HG02852 (cell line): ENCODE data around the gene MRPL41.
"Not testable (repeated sequence)": the region's sequence is repeated elsewhere in the genome, so short reads cannot be mapped to it uniquely, and the experiment has no call there.

ENCODE experiments used
- ATAC-seq: cut with Tn5 transposase; IDR thresholded peaks from one replicate; pipeline ENCODE4 v1.9.1; 2021; ENCODE audit warnings: mild to moderate bottlenecking, moderate library complexity; ENCODE audit not compliant: unreplicated experiment

MRPL41 gene

DNA sequence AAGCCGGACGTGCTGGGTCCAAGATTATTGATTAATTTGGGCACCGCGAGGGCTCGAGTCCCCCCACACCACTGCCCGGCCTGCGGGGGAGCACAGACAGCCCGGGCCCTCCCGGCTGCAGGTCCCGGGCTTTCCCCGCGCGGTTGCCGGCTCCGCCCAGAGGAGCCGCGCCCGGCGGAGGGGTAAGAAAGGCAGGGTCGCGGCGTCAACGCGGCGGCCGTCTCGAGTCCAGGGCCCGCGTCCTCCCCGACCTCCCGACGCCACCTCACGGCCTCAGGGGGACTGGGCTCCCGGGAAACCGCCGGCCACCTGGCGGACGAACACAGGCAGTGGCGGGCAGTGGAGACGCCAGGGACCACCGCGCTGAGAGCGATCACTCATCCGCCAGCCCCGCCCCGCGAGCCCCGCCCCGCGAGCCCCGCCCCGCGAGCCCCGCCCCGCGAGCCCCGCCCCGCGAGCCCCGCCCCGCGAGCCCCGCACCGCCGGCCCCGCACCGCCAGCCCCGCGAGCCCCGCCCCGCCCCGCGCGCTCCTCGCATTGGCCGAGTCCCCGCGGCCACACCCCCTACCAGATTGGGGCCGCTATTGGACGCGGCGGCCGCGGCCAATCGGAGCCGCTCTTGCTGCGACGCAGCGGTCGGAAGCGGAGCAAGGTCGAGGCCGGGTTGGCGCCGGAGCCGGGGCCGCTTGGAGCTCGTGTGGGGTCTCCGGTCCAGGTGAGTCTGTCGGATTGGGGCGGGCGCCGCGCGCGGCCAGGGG lies at the start of gene MRPL41:
MRPL41 (plus strand) TSS at position 616 of the 758 bp plus-strand sequence. CDS start 203 bp downstream, outside the sequence.
- ATAC-seq = peak; percentile 87

DNA sequence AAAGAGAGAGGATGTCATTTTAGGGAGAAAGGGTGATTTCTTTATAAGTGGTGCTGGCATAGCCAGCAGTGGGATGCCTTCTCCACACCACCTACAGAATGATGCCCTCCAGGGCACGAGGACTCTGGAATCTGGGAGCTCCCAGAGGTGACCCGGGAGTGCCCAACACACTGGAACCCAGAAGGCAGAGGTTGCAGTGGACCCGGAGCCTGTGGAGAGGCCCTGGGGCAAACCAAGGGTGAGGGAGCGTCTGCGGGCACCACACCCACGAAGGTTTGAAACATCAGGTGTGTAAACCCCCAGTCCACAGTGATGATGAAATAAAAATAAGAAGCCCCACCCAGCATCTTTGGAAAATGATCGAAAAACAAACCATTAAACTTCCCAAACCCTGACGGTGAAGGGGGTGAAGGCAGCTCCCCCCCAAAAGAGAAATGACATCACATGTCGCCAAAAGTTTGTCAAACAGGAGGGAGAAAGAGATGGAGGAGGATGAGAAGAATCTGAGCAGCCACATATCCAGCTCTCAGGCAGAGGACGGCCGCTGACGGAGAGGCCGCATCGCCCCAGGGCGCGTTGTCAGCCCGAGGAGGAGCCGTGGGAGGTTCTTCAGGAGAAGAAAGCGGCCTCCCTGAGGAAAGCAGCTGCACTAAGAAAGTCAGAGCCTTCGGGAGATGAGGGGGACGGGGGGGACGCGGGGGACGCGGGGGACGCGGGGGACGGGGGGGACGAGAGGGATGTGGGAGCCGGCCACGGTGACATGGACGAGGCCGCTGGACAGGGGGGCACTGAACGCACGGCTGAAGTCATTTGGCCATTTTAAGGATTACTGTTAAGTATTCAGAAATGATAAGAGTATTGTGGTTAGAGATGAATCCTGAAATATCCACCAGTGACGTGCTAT lies 49.4 kb upstream of the MRPL41 start:
- ATAC-seq = no peak

DNA sequence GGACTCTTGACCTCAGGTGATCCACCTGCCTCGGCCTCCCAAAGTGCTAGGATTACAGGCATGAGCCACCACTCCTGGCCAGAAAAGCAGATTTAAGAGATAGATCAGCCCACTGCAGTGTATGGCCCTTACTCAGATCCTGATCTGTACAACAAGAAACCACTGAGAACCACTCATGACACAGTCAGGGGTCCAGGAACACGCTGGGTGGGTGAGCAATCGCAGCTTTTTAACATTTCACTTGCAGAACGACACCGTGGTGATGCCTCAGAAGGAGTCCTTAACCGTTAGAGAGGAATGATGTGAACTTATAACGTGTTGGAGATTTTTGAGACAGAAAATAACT lies 47.3 kb upstream of the MRPL41 start:
- no peak for ATAC-seq

DNA sequence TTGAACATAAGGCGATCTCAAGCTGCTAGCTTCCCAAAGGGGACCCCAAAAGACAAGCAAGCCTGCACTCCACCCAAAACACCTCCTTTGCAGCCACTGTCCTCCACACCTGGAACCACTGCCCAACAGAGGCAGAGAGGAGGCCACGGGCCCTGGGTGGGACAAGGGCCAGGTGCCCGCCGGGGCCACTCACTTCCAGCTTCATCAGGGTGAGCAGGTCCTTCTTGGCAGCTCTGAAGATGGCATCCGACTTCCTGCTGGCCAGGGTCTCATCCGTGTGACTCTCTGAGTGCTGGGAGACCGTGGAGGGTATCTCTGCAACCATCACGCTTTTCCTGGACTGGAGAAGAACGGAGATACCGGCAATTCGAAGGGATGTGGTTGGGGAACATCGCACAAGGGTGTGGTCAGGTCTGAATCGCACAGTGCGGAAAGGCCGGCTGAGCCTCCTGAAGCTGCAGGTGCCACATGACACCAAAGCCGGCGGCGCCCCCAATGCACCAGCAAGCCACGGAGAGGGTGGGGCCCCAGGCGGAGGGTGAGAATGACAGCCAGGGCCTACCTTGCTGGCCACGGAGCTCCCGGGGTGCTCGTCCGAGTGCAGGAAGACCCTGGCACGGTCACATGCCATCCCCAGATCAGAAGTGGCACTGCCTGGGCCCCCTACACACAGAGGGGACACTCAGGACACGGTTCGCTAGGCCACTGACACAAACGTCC lies 46.1 kb upstream of the MRPL41 start:
- no peak for ATAC-seq

DNA sequence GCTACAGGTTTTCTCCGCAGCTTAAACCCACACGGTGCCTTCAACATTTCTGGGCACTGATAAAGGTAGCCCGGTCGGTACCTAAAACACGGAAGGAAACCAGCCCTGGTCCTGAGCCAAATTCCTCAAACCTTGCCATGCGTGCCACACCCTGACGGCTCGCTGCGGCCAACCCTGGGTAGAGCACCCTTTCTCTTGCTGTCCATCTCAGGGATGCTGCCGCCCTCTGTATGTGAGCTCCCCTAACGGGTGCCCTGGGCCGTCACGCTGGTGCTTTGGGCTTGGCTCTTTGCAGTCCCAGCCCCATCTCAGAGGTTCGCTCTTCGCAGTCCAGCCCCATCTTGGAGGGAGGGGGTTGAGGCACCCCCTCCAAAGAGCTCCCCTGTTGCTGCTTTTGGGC lies 45.4 kb upstream of the MRPL41 start:
- no peak for ATAC-seq

DNA sequence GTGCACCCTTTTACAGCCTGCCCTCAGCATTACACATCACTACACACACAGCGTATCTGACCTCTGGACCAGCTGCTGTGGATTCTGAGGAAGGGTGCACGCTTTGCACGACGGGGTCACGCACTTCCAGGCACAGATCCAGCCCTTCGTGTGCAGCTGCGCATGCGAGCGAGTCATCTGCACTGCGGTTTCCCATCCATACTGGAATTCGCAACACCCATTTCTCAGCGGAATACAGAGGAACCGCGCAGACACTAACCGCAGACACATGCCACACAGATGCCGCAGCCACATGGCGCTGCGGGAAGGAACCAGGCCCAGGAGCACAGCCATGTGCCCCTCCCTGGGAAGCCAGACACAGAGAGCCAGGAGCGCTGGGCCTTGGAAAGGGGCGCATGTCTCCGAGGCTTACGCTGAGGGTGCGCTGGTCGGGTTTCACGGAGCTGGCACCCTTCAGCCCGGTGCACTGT lies 44.9 kb upstream of the MRPL41 start:
- ATAC-seq = no peak

DNA sequence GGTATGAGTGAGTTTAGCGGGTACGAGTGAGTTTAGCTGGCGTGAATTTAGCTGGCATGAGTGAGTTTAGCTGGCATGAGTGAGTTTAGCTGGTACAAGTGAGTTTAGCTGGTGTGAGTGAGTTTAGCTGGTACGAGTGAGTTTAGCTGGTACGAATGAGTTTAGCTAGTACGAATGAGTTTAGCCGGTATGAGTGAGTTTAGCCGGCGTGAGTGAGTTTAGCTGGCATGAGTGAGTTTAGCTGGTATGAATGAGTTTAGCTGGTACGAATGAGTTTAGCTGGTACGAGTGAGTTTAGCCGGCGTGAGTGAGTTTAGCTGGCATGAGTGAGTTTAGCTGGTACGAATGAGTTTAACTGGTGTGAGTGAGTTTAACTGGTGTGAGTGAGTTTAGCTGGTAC lies 42.5 kb upstream of the MRPL41 start:
- ATAC-seq = no peak

DNA sequence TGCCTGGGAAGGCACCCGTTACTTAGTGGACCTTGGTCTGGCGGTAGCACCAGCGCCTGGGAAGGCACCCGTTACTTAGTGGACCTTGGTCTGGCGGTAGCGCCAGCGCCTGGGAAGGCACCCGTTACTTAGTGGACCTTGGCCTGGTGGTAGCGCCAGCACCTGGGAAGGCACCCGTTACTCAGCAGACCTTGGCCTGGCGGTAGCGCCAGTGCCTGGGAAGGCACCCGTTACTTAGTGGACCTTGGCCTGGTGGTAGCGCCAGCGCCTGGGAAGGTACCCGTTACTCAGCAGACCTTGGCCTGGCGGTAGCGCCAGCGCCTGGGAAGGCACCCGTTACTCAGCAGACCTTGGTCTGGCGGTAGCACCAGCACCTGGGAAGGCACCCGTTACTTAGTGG lies 40.6 kb upstream of the MRPL41 start:
- ATAC-seq = not testable (repeated sequence)

DNA sequence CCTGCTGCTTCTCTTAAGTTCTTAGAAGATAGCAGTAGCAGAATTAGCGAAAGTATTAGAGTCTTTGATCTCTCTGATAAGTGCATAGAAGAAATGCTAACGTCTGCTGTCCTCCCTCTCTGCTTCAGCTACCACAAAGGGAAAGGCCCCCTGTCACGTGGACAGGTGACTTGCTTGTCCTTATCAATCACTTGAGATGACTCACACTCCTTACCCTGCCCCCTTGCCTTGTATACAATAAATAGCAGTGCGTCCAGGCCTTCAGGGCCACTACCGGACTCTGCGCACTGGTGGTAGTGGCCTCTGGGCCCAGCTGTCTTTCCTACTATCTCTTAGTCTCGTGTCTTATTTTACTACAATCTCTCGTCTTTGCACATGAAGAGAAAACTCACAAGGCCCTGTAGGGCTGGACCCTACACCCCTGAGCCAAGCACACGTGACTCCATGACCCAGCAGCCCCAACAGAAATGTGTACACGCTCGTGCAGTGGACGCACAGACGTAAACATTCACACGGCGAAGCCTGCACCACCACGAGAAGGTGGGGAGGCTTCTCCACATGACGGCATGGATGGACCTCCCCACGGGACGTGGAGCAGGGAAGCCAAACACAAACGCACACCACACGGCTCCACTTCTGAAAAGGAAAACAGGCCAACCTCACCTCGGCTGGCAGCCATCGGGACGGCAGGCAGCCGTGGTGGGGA lies 39.8 kb upstream of the MRPL41 start:
- ATAC-seq = no peak

DNA sequence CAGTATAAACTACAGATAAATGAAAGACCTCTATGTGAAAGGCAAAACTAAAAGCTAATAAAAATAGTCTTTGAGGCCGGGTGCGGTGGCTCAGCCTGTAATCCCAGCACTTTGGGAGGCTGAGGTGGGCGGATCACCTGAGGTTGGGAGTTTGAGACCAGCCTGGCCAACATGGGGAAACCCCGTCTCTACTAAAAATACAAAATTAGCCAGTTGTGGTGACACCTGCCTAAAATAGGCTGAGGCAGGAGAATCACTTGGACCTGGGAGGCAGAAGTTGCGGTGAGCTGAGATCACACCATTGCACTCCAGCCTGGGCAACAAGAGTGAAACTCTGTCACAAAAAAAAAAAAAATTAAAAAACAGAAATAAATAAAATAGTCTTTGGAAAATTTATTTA lies 38.5 kb upstream of the MRPL41 start:
- not testable (repeated sequence) for ATAC-seq

DNA sequence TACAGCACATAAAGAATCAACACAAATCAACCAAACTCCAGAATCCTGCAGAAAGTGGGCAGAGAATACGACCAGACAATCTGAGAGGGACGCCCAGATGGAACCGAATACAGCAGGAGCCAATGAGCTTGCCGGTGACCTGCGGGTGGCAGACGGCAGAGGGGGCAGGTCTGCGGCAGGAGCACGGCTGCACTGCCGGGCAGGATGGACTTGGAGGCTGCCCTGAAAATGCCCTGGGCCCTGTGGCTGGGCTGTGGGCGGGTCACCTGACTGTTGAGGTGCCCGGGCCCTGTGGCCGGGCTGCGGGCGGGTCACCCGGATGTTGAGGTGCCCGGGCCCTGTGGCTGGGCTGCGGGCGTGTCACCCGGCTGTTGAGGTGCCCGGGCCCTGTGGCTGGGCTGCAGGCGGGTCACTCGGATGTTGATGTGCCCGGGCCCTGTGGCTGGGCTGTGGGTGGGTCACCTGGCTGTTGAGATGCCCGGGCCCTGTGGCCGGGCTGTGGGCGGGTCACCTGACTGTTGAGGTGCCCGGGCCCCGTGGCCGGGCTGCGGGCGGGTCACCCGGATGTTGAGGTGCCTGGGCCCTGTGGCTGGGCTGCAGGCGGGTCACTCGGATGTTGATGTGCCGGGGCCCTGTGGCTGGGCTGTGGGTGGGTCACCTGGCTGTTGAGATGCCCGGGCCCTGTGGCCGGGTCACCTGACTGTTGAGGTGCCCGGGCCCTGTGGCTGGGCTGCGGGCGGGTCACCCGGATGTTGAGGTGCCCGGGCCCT lies 37.7 kb upstream of the MRPL41 start:
- not testable (repeated sequence) for ATAC-seq

DNA sequence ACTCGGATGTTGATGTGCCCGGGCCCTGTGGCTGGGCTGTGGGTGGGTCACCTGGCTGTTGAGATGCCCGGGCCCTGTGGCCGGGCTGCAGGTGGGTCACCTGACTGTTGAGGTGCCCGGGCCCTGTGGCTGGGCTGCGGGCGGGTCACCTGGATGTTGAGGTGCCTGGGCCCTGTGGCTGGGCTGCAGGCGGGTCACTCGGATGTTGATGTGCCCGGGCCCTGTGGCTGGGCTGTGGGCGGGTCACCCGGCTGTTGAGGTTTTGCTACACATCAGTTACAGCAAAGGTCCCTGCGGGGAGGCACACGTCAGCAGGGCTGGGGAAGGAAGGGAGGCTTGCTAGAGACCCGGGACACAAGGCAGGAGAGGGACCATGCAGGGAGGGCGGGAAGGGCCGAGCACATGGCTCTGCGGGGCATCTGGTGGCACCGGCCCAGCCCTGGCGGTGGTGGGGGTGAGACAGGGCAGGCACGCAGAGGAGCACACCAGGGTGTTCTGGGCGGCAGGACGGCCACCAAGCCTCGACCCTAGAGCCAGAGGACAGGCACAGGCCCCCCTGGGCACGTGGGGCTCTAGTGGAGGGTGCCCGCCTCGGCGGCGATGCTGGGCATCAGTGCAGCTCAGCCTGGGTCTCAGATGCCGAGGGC lies 36.9 kb upstream of the MRPL41 start:
- ATAC-seq = no peak

DNA sequence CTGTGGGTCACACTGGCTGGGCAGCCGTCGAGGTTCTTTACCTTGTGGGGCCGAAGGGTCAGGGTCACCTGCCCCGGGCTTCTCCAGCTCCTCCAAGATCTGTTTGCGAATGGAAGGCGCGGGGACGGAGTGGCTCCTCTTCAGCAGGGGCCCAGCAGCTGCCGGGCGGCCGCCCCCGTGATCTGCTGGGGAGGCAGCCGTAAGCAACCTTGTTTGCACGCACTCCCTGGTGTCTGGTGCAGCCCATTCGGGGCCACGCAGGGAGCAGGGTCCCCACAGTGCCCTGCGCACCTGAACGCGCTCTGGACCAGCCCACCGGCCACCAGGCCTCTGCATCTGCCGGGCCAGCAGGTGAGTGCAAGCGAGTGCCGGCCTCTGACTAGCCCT lies 36.3 kb upstream of the MRPL41 start:
- ATAC-seq = no peak

DNA sequence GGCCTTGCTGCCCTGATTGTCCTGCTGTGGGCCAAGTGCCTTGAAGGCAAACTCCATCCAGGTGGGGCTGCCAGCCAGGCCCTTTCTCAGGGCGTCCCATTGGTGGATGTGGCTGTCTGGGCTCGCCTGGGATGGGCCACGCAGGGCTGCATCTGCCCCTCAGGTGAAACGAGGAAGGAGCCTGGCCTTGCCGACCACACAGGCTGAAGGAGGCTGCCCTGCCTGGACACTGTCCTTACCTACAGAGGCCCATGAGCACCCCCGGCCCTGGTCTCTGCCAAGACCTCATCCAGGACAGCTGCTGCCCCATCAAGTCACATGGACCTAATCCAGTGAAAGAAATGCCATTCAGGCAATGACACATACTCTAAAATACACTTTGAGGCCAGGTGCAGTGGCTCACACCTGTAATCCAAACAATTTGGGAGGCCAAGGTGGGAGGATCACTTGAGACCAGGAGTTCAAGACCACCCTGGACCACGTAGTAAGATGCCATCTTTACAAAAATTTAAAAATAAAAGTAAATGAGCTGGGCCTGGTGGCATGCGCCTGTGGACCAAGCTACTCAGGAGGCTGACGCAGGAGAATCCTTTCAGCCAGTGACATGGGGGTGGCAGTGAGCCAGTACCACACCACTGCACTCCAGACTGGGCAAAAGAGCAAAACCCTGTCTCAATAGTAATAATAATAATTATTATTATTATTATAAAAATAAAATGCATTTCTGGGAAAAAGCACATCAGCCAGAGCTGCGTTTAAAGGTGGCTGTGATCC lies 35.3 kb upstream of the MRPL41 start:
- no peak for ATAC-seq

DNA sequence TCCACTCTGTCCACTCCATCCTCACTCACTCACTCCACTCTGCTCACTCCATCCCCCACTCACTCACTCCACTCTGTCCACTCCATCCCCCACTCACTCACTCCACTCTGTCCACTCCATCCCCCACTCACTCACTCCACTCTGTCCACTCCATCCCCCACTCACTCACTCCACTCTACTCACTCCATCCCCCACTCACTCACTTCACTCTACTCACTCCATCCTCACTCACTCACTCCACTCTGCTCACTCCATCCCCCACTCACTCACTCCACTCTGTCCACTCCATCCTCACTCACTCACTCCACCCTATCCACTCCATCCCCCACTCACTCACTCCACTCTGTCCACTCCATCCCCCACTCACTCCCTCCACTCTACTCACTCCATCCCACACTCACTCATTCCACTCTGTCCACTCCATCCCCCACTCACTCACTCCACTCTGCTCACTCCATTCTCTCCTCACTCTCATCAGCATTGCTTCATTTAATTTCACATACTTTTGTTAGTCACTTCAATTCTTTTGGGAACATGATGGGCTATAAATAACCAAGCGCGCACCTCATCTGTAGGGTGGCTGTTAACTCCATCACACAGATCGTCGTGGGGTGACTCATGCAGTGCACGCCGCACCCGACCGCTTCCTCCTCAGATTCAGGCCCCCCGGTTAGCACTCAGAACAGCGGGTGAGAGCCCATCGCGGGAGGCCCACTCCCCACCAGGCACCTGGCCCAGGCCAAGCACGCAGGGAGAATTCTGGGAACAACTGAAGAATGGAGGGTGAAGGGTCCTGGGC lies 32.8 kb upstream of the MRPL41 start:
- not testable (repeated sequence) for ATAC-seq

DNA sequence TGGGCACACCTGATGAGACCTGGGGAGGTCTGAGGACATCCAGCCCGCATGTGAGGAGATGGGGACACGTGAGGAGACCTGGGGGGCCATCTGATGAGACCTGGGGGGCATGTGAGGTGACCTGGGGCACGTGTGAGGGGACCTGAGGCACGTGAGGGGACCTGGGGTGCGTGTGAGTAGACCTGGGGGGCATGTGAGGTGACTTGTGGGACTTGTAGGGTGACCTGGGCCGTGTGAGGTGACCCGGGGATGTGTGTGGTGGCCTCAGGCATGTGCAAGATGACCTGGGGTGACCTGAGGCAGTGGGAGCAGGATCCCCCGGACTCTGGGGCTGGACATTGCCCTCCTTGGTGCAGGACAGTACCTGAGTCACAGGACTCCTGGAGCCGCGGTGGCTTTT lies 32.1 kb upstream of the MRPL41 start:
- ATAC-seq = no peak

DNA sequence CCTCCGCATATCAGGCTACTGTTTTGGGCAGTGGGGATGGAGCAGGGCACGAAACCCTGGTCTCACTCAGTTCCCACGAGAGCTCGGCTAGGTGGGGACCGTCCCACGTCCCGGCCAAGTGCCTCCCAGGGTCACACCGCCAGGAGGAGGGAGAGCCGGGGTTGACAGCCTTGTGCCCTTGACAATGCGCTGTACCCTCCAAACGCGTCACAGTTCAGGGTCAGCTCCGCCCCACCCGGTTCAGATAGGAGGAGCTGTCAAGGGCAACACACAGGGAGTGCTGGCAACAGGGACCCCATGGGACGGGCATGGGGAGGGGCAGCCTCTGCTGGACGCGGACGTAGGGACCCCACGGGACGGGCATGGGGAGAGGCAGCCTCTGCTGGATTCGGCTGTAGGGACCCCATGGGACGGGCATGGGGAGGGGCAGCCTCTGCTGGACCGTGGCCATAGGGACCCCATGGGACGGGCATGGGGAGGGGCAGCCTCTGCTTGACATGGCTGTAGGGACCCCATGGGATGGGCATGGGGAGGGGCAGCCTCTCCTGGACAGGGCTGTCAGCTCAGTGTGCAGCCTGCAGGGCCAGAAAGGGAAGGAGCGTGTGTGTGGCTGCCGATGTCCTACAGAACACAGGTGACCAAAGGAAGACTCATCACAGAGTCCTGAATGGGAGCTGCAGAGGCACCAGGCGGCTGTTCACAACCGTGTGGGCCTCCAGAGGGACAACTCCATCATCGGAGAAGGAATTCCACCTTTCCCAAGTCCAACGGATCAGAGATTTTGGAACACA lies 30.9 kb upstream of the MRPL41 start:
- no peak for ATAC-seq
